ENCODE measurements around the gene METTL16. TPM values are rescaled to one million over a fixed set of nuclear protein-coding genes. Genes with fewer than 3 reads are reported as not detected.

The METTL16 gene
- total RNA-seq, 6 experiments from 2014 or later: 21.7 to 25.7 (median 24.1) TPM

DNA sequence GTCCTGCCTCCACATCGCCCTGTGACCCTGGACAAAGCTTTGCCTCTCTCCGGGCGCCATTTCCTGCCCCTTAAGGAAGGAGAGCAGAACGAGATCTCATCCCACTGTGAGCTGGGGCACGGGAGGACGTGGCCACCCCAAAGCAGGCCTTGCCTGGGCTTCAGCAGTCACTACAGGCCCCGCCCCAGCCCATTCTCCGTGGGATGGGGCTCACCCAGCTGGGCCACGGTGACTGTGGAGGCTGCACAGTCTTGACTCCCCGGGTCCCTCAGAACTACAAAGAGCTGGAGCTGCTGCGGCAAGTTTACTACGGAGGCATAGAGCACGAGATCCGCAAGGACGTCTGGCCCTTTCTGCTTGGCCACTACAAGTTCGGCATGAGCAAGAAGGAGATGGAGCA, 139.0 kb downstream of the METTL16 start:
- DNase-seq: no peak
- Mint-ChIP-seq H3K36me3 (ENCODE audit: low read depth) (0 out of 2 replicates have a peak, but pooled peaks cover 4% of the 10 kb centered on the region), H3K4me1 (ENCODE audit: low read depth) (no peaks in the 10 kb centered on the region), H3K4me3 (no peak overlapping the region; the same call in 1 of the 2 replicates), H3K27ac (no peak overlapping the region), H3K27me3 (ENCODE audit: insufficient read depth) (peaks cover 2% of the 10 kb centered on the region; the same call in 1 of the 2 replicates), H3K9me3 (no peaks in the 10 kb centered on the region)
- TF ChIP-seq, protein P1, sequence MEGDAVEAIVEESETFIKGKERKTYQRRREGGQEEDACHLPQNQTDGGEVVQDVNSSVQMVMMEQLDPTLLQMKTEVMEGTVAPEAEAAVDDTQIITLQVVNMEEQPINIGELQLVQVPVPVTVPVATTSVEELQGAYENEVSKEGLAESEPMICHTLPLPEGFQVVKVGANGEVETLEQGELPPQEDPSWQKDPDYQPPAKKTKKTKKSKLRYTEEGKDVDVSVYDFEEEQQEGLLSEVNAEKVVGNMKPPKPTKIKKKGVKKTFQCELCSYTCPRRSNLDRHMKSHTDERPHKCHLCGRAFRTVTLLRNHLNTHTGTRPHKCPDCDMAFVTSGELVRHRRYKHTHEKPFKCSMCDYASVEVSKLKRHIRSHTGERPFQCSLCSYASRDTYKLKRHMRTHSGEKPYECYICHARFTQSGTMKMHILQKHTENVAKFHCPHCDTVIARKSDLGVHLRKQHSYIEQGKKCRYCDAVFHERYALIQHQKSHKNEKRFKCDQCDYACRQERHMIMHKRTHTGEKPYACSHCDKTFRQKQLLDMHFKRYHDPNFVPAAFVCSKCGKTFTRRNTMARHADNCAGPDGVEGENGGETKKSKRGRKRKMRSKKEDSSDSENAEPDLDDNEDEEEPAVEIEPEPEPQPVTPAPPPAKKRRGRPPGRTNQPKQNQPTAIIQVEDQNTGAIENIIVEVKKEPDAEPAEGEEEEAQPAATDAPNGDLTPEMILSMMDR (IDR thresholded peaks at IDR 0.05): no peak

- Mint-ChIP-seq H3K27me3 (ENCODE audit: insufficient read depth) (peaks cover 2% of the 10 kb centered on the region; the same call in 1 of the 2 replicates), H3K9me3 (no peaks in the 10 kb centered on the region), H3K4me3 (no peak overlapping the region), H3K4me1 (ENCODE audit: low read depth) (no peaks in the 10 kb centered on the region), H3K36me3 (ENCODE audit: low read depth) (0 out of 2 replicates have a peak, but pooled peaks cover 4% of the 10 kb centered on the region), H3K27ac (no peak overlapping the region)
- DNase-seq: no peak
- TF ChIP-seq, protein P1 (IDR thresholded peaks at IDR 0.05): no peak
These were observed 139.5 kb downstream of the METTL16 start for GRCh38 chr17:2372180-2372579.

GRCh38 chr17:2371183-2372130, 140.2 kb downstream of the METTL16 start:
- Mint-ChIP-seq H3K4me3 (no peak overlapping the region), H3K9me3 (no peaks in the 10 kb centered on the region), H3K27me3 (ENCODE audit: insufficient read depth) (no peaks in the 10 kb centered on the region; the same call in 1 of the 2 replicates), H3K36me3 (ENCODE audit: low read depth) (0 out of 2 replicates have a peak, but pooled peaks cover 4% of the 10 kb centered on the region), H3K27ac (no peak overlapping the region), H3K4me1 (ENCODE audit: low read depth) (no peaks in the 10 kb centered on the region)
- TF ChIP-seq, protein P1 (IDR thresholded peaks at IDR 0.05): no peak
- DNase-seq: no peak

DNA sequence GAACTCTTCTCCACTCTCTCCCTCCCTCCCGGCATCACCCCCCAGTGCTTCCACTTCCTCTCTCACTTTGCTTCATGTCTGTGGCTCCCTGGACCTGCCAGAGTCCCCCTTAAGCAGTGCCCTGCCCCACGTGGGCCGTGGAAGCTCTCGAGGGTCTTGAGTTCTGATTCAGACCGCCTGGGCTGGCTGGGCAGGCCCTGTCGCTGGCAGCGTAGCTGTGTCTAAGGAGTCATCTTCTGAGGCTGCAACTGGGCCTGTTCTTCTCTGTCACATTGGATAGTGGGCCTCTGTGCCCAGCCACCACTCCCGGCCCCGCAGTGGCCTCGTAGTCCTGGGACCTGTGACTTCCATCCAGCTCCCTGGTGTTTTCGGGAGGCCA, 141.5 kb downstream of the METTL16 start:
- no peak for DNase-seq
- Mint-ChIP-seq H3K36me3 (ENCODE audit: low read depth) (0 out of 2 replicates have a peak, but pooled peaks cover 4% of the 10 kb centered on the region), H3K27me3 (ENCODE audit: insufficient read depth) (no peaks in the 10 kb centered on the region; the same call in 1 of the 2 replicates), H3K9me3 (no peaks in the 10 kb centered on the region), H3K4me3 (no peak overlapping the region), H3K27ac (no peak overlapping the region), H3K4me1 (ENCODE audit: low read depth) (no peaks in the 10 kb centered on the region)
- TF ChIP-seq, protein P1 (IDR thresholded peaks at IDR 0.05): no peak

DNA sequence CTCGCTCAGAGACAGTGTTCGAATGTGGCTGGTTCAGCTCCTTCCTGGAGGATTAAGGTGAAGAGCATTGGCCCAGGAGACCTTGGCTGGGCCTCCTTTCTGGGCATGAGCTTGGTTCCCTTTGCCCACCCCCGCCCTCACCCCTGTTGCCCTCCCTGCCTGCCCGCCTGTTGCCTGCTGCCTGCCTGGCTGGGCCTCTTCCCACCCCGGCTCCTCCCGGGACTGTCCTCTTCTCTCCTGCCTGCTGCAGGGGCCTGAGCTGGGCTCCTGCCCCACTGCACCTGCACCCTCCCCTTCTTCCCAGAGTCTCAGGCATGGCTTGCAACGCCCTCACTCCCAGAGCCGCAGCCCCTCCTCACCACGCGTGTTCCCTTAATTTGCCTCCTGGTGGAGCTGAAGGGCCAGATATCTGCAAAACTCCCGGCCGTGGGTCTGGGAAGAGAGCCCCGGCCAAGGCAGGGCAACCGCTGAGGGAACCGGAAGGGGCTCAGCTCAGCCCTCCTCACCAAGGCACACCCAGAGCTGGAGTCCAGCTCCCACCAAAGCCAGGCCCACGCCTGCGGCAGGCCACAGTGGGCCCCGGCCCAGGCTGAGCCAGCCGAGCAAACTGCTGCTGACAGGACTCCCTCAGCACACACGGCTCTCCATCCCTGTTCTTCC, 142.0 kb downstream of the METTL16 start:
- TF ChIP-seq, protein P1 (IDR thresholded peaks at IDR 0.05): no peak
- no peaks in the 10 kb centered on the region; the same call in 1 of the 2 replicates for H3K27me3 Mint-ChIP-seq (ENCODE audit: insufficient read depth)
- no peaks in the 10 kb centered on the region for H3K9me3 Mint-ChIP-seq
- no peak overlapping the region for H3K27ac Mint-ChIP-seq
- no peak for DNase-seq
- H3K4me1 Mint-ChIP-seq (ENCODE audit: low read depth): no peaks in the 10 kb centered on the region
- no peak overlapping the region for H3K4me3 Mint-ChIP-seq
- H3K36me3 Mint-ChIP-seq (ENCODE audit: low read depth): 0 out of 2 replicates have a peak, but pooled peaks cover 4% of the 10 kb centered on the region

Measured in HFFc6 (cell line).